Activated CD4-positive, alpha-beta T cell treated with anti-CD3 and anti-CD28 coated beads, Interleukin-10, Interleukin-2, amounts not matched to agents 100 ng/mL and 50 ng/mL, durations not matched to agents 16 hours and 8 hours (primary cell): ENCODE data around the gene NFAM1.
A peak's percentile ranks its signal among the peaks of the same experiment; 100 is the strongest.

Experiments
- DNase-seq: peaks from one replicate; pipeline ENCODE4 v3.0.0-alpha.2; 2020

Gene NFAM1

DNA sequence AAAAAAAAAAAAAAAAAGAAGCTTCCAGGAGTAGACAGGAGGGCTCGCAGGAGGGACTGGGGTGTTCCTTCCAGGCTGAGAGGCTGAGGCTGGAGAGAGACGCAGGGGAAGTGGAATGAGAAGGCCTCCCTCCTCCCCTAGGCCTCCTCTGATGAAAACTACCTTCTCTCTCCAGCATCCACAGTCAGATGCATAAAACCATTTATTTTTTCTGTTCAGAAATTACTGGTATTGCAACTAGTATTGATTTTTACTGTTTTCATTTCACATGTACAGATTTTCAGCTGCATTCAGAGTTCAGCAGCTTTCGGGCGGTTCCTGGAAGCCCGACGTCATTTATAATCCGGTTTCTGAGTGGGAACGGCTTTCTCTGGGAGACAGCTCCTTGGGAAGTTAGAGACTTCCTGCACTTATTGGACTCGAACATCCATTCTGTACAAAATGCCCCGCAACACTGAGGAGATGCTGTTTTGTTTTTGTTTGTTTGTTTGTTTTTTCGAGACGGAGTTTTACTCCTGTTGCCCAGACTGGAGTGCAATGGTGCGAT is 6.9 kb upstream of the NFAM1 start:
- peak; percentile 34 for DNase-seq

DNA sequence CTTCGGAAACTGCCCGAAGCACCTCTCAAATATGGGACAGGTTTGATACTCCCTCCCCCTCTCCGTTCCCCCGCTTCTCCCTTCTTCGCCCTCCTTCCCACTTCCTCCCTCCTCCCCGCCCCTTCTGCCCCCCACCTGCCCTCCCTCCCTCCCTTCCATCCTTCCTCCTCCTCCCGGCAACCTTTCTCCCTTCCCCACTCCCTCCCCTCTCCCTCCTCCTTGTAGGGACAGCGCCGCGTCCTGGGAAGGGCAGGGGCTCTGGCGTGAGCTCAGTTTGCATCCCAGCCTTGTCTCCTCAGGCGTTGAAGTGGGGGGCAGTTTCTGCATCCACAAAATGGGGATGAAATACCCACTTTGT is 6.1 kb upstream of the NFAM1 start:
- no peak for DNase-seq

DNA sequence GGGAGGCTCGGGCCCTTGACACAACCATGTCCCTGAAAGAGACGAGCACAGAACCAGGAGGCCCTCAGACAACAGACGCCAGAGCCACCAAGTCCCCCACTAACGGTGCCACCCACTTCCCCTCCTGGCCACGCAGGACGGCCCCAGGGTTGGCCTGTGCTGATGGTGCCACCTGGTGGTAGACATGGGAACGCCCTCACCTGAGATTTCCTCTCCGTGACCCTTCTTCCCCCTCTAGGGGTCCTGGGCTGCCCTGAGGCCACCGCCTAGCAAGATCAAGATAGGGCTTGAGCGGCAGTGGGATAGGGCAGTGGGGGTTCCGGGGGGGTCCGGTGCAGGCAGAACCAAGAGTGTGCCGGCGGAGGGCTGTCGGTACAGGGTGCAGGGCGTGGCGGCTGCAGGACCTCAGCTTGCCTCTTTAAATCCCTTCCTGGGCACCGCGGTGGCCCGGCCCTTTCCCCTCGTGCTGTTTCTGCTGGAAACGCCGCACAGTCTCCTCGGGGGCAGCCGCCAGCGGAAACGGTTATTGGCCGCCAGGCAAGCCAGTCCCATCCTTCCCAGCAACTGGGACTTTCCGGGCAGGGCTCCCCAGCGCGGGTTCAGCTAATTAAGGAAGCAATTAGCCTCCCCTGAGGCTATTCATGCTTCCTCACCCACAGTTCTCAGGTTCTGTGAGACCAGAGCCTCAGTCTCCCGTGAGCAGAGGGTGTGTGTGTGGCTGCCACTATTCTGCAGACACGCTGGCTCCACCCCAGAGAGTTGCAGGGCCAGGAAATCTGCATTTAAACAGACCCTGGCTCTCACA is 5.5 kb upstream of the NFAM1 start:
- peak; percentile 87 for DNase-seq

DNA sequence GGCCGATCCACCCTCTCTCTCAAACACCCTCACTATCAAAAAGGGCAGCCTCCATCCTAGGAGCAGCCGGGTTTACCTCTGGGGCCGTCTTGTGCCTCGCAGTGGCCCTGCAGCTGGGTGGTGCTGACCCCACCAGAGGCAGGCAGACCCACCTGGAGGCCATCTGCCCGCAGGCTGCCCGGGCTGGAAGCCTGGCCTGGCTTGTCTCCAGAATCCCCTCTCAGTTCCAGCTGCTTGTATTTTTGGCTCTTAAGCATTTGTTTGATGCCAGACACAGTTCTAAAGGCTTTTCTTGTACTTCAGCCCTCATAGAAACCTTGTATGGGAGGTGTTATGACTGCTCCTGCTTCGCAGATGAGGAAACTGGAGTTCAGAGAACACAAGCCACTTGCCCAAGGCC is 4.2 kb upstream of the NFAM1 start:
- DNase-seq: no peak

DNA sequence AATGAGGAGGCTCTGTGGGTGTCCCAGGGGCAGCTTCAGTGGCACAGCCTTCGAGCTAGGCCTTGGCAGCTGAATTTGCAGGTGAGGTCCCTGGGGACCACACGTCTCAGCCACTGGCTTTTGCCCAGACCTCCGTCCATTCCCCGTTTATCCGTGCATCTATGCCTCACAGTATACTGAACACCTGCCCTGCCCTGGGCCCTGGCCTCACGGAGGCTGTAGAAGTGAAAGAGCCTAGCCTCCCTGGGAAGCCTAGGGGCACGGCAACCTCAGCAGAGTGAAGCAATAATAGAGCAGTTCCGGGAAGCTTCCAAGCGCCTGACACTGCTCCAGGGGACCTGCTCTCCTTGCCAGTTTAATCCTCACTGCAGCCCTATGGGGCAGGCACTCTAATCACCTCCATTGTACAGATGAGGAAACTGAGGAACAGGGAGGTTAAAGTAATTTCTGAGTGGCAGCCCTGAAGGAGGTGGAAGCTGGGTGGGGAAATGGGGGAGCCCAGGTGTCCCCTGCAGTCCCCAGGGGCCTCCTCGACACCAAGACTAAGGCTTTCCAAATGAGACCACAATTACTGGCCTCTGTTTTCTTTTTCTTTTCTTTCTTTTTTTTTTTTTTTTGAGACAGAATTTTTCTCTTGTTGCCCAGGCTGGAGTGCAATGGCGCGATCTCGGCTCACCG is 2.7 kb upstream of the NFAM1 start:
- DNase-seq: no peak

DNA sequence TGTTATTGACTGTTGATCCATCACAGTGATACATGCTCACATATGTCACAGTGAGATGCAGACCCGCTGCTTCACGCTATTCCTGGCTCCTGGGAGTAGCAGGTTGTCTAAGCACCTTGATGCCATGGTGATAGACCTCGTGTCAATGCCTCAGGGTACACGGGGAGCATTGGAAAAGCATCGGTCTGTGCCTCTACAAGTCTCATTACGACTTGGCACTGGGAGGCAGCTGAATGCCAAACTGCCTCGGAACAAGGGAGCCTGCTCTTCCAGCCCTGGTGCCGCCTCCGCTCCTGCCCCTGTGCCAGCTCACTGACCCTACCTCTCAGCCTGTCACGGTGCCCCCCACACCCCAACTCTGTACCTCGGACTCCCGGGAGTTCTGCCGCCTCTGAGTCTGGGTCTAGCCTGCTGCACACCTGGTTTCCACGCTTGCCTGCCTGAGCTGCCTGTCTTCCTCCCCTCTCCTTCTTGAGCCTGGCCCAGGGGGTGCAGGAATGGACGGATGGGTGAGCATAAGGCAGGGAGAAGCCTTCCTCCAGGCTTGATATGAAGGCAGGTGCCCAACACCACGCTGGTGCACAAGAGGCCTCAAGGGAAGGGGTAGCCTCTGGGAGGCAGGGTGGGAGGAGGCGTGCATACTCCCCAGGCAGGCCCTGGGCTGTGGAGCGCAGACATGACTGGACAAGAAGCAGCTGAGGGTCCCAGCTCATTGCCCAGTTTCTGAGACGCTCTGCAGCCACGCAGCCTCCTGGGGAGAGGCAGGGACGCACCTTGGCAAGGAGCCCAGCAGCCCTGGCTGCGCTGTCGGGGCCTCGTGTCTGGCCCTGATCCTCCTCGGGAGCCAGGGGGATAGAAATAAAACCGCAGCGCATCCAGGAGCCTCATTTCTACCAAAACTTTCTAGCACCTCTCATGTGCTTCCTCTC is 1.8 kb upstream of the NFAM1 start:
- DNase-seq: no peak

DNA sequence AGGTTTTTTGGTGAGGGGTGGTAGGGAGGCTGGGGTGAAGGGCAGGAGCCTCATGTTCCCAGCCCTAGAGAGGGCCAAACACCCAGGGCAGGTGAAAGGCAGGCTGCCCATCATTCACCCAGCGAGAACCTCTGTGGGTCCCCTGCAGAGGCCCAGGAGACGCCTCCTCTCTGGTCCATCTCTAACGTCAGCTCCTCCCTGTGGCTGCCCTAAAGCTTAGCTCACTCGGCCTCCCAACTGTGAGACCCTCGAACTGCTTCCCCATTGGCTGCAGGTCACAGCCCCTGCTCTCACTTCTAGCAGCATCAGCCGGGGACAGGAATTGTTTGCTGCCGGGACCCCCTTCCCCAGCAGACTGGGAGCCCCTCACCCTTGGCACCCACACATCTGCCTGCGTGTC is 615 bp upstream of the NFAM1 start:
- DNase-seq: no peak

DNA sequence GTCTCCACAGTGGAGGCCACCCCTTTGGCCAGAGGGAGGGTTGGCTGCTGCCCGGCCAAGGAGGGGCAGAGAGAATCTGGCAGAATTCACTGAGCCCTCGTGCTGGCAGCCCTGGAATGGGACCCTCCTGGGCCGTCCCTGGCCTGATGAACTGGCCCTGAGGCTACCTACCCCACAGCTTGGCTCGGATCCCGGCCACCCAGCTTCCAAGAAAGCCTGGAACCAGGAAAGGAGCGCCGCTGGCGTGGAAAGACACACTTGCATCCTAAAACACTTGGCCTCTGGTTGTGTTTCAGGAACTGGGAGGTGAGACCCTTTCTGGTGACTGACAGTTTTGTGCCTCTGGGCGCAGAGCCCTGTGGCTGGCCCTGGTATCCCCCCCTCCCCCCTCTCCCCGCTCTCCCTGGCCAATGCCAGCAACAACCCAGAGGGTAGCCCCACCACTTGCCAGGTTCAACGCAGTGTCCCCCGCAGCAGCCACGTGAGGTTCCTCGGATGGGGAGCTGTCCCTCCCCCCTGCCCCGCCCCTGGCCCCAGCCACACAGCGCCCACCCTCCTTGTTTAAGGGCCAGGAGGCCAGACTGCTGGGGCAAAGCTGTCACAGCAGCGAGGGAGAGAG is 693 bp downstream of the NFAM1 start:
- no peak for DNase-seq

DNA sequence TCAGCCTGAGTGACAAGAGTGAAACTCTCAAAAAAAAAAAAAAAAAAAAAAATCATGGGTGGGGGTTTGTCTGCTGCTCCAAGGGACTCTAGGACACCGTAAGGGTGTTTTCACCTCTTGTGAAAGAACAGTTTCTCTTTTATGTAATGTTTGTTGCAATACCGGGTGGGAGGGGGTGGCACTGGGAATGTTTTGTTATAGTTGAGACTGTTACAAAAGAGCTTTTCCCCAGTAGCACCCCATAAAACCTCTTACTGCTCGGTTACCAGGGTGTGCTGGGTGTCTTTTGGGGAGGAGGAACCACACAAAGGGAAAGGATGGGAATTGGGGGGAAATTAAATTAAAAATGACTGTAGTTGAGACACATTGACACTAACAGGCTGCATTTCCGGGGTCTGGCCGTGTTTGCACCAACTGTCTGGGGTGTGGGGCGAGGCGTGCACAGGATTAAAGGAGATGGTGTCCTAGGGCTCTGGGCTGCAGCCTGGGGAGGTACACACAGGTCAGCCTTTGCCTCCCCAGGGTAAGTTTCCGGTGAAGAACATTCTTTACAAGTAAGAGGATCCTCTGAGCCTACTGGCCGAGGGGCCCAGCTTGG is 1.6 kb downstream of the NFAM1 start:
- no peak for DNase-seq

DNA sequence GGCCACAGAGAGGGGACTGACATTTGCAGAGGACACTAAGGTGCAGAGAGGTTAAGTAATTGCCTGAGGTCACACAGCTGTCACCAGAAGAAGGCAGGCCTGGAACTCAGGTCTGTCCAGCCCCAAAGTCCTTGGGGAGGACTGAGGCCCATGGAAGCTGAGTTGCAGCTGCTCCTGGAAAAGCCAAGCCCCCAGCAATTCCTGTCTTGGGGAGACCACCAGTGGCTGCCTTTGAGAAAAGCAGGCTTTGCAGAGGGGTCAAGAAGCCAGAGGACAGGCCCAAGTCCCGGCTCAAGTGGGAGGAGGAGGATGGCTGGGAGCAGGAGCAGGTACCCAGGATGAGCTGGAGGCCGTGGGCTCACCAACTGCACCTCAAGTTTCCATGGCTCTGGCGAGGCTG is 3.4 kb downstream of the NFAM1 start:
- DNase-seq: no peak

DNA sequence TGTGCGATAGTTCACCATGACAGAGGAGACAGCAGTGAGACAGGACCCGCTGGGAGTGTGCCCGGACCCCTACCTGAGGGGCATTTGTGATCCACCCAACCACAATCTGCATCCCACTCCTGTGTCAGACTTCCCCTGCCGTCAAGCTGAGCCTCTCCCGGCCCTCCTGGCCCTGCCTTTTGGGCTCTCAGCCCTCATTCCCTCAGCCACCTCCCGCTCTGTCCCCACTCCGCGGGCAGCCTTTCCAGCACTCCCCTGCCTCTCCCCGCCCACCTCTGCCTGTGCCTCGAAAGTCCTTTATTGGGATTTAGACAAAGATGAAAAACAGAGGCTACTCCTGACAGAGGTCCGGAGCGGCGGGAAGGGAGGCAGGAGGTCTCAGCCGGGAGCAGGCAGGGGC is 4.2 kb downstream of the NFAM1 start:
- no peak for DNase-seq

DNA sequence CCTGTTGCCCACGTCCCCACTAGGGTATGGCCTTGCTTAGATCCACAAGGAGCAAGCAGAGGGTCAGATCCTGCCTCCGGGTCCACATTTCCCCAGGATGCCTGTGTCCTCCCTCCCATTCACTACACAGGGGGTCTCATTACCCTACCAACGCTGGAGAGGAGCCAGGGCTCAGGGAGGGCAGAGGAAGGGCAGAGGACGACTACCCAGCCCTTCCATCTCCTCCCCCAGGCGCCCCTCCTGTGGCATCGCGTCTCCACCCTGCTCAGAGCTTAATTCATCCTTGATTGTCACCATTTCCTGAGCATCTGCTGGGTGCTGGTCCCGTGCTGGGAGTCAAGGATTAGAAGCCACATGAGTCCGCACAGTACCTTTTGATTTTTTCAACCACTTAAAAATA is 5.0 kb downstream of the NFAM1 start:
- DNase-seq: no peak

DNA sequence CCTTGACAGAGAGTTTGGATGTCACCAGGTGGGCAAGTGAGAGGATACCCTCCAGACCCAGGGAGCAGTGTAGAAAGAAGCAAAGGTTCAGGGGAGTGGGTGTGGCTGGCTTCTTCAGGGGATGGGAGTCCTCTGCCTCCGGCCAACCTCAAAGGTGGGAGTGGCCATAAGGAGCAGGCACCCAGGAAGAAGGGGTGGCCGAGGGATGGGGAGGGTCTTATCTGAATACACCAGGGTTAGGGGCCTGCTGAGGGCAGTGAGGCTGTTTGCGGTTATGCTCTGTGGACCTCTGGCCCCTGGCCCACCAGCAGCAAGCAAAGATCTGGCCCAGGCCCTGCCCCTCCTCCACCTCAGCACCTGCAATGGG is 6.2 kb downstream of the NFAM1 start:
- DNase-seq: no peak

DNA sequence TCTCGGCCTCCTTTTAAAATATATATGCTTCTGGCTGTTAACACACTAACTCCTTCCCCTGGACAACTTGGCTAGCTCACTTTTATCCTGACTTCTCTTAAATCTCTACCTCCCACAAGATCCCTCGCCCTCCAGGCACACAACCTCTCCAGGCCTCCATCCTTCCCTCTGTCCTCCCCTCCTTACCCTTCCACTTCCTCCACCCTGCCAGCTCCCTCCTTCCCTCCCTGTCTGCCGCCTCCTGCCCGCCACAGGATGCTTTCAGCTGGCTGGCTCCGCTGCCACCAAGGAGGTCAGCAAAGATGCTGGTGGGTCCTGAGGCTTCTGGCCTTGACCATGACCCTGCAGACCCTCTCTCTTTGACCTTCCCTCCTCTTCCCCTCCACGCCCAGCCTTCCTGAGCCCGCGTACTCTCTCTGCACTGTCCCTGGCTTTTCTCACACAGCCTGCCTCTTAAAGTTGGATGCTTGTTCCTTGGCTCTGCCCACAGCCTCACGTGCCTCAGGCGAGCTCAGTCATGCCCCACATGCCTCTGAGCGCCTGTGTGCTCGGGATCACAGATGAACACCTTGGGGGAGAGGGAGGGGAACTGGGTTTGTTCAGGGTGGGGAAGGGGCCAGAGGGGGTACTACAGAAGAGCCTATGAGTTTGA is 6.7 kb downstream of the NFAM1 start:
- DNase-seq: no peak

DNA sequence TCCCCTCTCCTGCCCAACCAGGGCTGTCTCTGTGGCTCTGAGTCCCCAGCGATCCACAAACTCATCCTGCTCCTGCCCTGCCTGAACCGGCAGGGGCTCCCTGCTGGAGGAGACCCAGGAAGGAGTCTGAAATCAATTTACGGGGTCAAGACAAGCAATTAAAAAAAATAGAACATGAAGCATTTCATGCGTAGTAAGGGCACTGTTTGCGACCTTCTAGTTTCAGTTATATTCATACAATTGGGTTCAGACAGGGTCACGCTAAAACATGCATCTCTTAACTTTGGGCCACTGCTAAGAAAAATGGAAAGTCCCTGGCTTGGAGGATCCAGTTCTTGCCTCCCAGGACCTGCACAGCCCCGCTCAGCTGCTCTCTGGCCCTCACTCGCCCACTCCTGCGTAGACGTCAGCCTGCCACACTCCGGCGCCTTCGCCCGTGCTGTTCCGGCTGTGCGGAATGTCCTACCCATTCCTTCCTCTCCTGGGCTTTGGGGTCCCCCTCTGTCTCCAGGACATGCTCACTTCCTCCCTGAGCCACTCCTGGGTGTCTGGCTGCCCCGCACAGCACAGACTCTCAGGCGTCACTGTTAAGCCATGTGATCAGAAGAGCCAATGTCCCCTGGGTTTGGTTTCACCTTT is 12.8 kb downstream of the NFAM1 start:
- DNase-seq: no peak

DNA sequence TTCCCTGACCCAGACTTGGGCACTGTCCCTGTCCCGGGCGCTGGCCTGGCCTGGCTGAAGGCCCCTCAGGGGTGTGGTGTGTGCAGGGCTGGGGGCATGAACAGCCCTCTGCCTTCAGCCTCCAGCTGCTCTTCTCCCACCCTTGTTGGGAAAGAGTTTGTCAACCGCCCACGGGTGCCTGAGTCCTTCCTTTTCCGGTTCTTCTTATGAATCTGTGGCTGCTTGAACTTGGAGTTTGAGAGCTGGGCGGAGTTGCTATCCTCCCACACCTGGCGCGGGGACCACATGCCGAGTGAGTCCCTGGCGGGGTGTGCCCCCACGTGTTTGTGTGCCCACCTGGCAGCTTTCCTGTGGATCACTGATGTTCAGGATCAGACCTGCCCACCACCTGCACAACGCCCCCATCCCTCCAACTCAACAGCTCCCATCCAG is 13.4 kb downstream of the NFAM1 start:
- no peak for DNase-seq

DNA sequence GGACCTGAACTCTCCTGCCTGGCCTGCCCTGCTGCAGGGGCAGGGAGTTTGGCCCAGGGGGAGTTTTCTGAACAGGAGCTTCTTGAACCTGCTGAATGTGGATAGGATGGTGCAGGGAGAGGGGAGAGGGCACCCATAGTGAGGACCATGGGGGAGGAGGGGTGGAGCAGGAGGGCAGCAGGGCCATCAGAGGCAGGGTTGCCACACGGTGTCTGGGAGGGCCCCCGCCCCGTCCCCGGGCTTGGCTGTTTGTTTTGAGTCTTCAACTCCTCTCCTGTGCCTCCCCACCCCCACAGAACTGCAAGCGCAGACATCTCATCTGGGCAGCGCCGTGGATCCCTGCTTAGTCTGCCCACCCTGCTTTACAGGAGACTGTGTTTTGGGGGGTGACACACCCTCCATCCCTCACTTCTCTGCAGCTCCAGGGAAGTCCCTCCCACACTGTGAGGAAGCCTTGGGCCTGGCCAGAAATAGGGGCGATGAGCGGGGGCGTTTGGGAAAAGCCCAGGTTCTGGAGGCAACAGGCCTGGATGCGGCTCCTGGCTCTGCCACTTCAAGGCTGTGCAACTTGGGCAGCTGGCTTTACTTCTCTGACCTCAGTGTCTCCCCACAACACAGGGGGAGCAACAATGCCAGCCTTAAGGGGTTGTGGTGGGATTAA is 14.4 kb downstream of the NFAM1 start:
- DNase-seq: no peak

DNA sequence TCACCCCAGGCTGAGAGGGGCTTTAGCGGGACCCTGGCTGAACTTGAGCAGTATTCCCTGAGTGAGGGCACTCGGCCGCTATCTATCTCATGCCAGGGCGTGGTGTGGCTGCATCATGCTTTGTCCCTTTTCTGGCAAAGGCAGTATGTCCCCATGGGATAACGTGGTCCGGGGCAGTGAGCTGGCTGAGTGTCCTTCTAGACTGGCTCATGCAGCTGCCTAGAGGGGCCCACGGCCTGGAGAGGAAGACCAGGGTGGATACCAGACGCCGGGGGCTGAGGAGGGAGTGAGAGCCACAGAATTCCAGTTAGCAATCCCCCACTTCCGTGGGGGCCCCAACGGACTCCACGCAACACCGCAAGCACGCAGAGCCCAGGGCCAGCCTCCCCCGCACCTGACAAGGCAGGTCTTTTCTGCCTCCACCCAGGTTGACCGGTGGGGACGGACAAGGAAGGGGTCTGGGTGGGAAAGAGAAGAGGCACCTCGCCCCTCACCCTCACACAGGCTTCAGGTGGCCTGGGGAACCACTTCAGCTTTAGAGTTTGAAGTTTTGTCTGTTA is 15.5 kb downstream of the NFAM1 start:
- no peak for DNase-seq

DNA sequence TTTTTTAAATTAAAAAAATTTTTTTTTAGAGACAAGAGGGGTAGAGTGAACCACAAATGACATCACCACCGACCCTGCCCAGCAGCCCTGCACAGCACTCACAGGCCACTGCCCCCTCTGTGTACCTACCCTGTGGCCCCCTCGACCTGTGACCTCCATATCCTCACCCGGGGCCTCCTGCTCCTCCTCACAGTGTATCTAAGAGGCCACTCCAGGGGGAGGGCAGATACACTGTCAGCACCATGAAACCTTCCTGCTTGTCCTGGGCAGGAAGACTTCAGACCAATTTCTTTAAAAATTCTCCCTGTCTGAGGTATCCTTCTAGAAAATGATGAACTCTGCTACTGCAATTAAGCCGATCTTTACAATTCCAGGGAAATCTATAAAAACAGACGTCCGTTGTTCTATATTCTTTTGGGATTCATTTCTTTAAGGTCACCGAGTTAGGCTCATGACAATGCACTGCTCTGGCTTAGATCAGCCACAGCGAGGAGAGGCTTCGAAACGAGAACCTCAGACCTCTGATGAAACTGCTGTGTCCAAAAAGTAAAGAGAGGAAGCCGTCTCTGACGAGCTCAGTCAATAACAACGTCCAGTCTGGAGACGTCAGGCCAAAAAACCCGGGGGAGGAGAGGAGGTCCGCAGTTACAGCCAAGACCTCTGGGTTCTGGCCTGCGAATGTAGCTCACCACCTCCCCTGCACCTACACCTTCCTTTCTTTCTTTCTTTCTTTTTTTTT is 17.5 kb downstream of the NFAM1 start:
- DNase-seq: no peak

DNA sequence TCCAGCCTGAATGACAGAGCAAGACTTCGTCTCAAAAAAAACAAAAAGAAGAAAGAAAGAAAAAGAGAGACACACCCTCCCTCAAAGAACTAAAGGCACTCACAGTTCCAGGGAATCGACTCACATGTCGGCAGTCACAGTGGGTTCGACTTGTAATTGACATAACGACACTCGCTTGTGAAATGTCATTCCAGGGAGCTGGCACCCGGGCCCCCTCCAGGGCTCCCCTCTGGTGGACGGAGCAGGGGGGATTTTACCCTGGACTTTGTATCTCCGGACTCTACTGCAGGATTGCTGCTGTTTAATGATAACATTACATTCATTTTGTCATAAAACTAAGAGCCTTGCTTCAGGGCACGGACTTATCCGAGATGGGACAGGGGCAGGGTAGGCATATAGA is 18.2 kb downstream of the NFAM1 start:
- no peak for DNase-seq
